Activated naive CD4-positive, alpha-beta T cell (primary cell): Measurements from ENCODE around the gene SLITRK5.

ENCODE experiments used
- DNase-seq, 4 experiments: peaks; one replicate each; lab custom pipeline; 2025; lab: John Stamatoyannopoulos, UW

SLITRK5 gene, protein sequence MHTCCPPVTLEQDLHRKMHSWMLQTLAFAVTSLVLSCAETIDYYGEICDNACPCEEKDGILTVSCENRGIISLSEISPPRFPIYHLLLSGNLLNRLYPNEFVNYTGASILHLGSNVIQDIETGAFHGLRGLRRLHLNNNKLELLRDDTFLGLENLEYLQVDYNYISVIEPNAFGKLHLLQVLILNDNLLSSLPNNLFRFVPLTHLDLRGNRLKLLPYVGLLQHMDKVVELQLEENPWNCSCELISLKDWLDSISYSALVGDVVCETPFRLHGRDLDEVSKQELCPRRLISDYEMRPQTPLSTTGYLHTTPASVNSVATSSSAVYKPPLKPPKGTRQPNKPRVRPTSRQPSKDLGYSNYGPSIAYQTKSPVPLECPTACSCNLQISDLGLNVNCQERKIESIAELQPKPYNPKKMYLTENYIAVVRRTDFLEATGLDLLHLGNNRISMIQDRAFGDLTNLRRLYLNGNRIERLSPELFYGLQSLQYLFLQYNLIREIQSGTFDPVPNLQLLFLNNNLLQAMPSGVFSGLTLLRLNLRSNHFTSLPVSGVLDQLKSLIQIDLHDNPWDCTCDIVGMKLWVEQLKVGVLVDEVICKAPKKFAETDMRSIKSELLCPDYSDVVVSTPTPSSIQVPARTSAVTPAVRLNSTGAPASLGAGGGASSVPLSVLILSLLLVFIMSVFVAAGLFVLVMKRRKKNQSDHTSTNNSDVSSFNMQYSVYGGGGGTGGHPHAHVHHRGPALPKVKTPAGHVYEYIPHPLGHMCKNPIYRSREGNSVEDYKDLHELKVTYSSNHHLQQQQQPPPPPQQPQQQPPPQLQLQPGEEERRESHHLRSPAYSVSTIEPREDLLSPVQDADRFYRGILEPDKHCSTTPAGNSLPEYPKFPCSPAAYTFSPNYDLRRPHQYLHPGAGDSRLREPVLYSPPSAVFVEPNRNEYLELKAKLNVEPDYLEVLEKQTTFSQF

DNA sequence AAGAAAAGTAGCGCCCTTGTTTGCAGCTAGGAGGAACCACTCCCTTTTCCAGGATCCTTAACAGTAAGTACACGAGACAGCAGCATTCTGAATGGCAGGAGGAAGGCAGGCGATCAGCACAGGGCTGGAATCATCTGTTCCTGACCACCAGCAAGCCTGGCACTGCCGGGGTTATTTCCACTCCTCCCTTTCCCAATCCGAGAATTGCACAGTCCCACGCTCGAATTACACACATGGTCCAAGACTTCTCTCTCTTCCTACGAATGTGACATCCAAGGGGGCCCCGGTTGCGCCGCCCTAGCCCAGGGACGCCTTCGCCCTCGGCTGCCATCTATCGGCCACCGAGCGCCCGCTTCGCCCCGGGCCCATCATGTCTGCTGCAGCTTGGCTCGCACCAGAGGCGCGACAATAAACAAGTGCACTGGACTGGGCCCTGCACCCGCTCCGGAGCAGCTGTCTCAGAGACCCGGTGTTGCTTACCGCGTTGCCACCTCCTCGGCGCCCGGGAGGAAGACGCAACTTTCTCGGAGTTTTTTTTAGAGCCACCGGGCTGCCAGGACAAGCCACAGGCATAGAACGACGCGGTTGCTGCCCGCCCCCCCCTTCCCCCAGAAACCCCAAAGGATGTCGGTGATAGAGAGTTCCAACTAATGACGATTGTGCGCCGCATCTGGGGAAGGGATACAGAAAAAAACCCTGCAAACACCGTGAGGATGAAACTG lies at the start of gene SLITRK5:
Gene SLITRK5, plus strand, starts transcription at position 341 of the 722 bp plus-strand sequence. CDS start 4,018 bp downstream, outside the sequence.
- DNase-seq, result peak in 3 of 4 experiments; percentile 9 to 51 (median 39)

GRCh38 chr13:87622971-87623370 lies 48.2 kb upstream of the SLITRK5 start:
- DNase-seq, result no peak

DNA sequence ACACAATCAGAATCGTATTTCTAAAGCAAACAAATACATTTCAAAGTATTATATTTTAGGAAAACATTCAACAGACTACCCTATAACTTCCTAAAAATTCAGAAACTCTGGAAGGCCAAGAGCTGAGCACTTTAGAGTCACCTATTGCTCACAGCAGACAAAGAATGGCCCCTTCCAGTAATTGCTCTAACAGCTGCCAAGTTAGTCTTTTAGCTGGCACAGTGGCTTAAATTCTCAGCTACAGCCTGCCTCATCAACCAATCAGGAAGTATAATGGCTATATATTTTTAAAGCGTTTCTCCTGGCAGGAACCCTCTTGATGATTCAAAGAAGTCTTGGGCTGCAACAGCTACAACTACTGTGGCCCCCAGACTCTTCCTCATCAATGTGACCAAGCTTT lies 14.9 kb upstream of the SLITRK5 start:
- no peak for DNase-seq

GRCh38 chr13:87661471-87661870 lies 9.7 kb upstream of the SLITRK5 start:
- DNase-seq, result no peak

GRCh38 chr13:87666831-87667230 lies 4.3 kb upstream of the SLITRK5 start:
- no peak for DNase-seq

GRCh38 chr13:87667686-87668085 lies 3.5 kb upstream of the SLITRK5 start:
- no peak for DNase-seq

DNA sequence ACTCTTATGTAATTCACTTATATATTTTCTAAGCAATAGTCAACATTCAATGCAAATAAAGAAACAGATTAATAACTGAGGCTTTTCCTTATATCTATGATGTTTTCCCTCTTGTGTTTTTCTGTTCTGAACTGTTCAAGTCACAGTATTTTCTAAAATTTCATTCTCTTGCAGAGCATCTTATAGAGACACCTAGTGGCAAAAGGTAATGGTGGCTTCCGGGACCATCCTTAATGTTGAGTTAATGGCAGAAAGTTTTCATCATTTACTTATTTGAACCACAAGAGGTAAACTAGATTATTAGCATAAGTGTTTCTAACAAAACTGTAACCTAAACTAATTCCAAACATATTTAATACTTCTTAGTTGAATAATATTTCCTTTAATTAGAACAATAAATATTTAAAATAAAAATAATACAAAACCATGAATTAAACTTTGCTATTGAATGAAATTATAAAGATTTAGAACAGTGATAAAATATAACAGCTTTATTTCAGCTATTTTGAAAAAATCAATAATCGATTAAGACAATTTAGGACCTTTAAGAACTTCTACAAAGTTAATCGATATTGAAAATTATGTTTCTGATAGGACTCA lies 1.7 kb upstream of the SLITRK5 start:
- no peak for DNase-seq

GRCh38 chr13:87671753-87672605 lies 808 bp downstream of the SLITRK5 start:
- DNase-seq, result no peak

- no peak for DNase-seq
These were observed 3.1 kb downstream of the SLITRK5 start for GRCh38 chr13:87674247-87674738.

- DNase-seq, result no peak
These were observed 4.7 kb downstream of the SLITRK5 start for GRCh38 chr13:87675851-87676250.

GRCh38 chr13:87676254-87677042 lies 5.3 kb downstream of the SLITRK5 start:
- no peak for DNase-seq

DNA sequence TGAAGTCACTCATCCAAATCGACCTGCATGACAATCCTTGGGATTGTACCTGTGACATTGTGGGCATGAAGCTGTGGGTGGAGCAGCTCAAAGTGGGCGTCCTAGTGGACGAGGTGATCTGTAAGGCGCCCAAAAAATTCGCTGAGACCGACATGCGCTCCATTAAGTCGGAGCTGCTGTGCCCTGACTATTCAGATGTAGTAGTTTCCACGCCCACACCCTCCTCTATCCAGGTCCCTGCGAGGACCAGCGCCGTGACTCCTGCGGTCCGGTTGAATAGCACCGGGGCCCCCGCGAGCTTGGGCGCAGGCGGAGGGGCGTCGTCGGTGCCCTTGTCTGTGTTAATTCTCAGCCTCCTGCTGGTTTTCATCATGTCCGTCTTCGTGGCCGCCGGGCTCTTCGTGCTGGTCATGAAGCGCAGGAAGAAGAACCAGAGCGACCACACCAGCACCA lies 5.9 kb downstream of the SLITRK5 start:
- DNase-seq, result no peak

GRCh38 chr13:87677496-87678371 lies 6.6 kb downstream of the SLITRK5 start:
- DNase-seq, result peak in 1 of 4 experiments; percentile 16

GRCh38 chr13:87678372-87678752 lies 7.2 kb downstream of the SLITRK5 start:
- DNase-seq, result no peak

DNA sequence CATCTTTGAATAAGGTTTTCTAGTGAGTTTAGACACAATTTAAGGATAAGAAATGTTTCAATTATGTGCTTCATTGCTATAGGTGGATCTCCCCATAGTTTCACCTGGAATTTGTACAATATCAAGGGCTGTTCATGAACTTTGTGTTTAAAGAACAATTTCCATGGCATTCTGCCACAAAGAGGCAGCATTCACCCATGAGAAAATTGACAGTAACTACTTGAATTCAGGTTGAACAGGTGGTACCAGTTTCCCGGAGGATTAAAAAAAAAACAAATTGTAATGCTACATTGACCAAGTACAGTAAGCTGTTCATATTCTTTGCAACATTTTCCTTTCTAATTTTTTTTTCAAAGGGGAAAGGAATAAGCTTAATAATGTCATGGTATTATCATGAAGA lies 9.1 kb downstream of the SLITRK5 start:
- DNase-seq, result no peak

- no peak for DNase-seq
These were observed 13.9 kb downstream of the SLITRK5 start for GRCh38 chr13:87684850-87685742.

DNA sequence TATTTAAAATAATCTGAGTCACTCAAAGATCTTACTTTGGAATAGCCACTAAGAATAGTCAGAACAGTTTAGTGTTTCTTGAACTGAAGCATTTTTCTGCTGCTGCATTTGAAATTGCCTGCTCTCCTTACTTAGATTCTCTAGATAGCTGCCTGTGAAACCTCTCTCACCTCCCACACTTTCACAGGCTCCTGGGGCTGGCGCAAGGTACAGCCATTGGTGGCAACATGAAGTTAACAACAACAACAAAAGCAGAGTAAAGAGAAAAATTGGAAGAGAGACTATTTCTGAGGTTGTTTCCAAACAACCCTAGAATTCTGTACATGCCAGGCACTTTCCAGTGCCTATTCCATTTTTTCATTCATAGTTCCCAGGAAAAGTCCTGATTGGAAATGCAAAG lies 25.3 kb downstream of the SLITRK5 start:
- no peak for DNase-seq

- no peak for DNase-seq
These were observed 27.1 kb downstream of the SLITRK5 start for GRCh38 chr13:87698268-87698667.
